ENCODE measurements around the gene ITGA4. TPM values are rescaled to one million over a fixed set of nuclear protein-coding genes. Genes with fewer than 3 reads are reported as not detected.

ITGA4 gene
- polyA plus RNA-seq, 1 donor (not counting 4 experiments of a cell fraction or from before 2014, with no cell fraction given): 4.7 TPM

DNA sequence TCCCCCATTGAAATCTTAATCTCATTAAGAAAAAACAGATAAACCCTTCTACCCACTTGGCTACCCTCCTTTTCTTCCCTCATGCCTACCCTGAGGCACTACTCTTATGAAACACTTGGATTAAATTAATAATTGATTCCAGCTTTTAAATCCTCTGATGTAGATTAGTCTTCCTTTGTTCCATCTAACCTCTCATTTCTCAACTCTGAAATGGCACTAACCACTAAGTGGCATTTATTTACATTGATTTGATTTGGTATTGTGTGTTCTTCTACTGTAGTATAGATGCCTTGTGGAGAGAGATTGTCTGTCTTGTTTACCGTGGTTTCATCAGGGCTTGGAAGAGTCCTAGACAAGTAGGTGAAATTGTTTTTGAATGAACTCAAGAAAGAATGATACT is 26.7 kb downstream of the ITGA4 start:
- Histone ChIP-seq H3K4me1 (ENCODE audit: control insufficient read depth, extremely low read depth, insufficient read depth, low read length) (no peaks in the 10 kb centered on the region), H3K36me3 (ENCODE audit: control insufficient read depth in 2 of 2, extremely low read depth in 1 of 2, insufficient read depth in 2 of 2, low read length in 2 of 2) (no peaks in the 10 kb centered on the region), H3K79me2 (ENCODE audit: control insufficient read depth, insufficient read depth, low read length) (no peaks in the 10 kb centered on the region), H3K27ac (ENCODE audit: control insufficient read depth, insufficient read depth, low read length) (no peak overlapping the region), H4K20me1 (ENCODE audit: control insufficient read depth, extremely low read depth, insufficient read depth, low read length) (no peaks in the 10 kb centered on the region), H2AFZ (ENCODE audit: control insufficient read depth, low read length) (no peak overlapping the region), H3K27me3 (ENCODE audit: control insufficient read depth, extremely low read depth, insufficient read depth, low read length) (no peaks in the 10 kb centered on the region), H3K4me3 (ENCODE audit: control insufficient read depth in 2 of 3, extremely low read depth in 1 of 3, insufficient read depth in 2 of 3, low read depth in 1 of 3, low read length in 3 of 3) (no peak overlapping the region), H3K4me2 (ENCODE audit: control insufficient read depth, extremely low read depth, insufficient read depth, low read depth, low read length) (no peak overlapping the region), H3K9me3 (ENCODE audit: control insufficient read depth, low read depth, low read length) (no peaks in the 10 kb centered on the region), H3K9me1 (ENCODE audit: control insufficient read depth, extremely low read depth, insufficient read depth, low read length) (no peaks in the 10 kb centered on the region), H3K9ac (ENCODE audit: control insufficient read depth, extremely low read depth, insufficient read depth, low read length) (no peak overlapping the region)
- TF ChIP-seq, protein P1, sequence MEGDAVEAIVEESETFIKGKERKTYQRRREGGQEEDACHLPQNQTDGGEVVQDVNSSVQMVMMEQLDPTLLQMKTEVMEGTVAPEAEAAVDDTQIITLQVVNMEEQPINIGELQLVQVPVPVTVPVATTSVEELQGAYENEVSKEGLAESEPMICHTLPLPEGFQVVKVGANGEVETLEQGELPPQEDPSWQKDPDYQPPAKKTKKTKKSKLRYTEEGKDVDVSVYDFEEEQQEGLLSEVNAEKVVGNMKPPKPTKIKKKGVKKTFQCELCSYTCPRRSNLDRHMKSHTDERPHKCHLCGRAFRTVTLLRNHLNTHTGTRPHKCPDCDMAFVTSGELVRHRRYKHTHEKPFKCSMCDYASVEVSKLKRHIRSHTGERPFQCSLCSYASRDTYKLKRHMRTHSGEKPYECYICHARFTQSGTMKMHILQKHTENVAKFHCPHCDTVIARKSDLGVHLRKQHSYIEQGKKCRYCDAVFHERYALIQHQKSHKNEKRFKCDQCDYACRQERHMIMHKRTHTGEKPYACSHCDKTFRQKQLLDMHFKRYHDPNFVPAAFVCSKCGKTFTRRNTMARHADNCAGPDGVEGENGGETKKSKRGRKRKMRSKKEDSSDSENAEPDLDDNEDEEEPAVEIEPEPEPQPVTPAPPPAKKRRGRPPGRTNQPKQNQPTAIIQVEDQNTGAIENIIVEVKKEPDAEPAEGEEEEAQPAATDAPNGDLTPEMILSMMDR (optimal IDR thresholded peaks at IDR 0.05 in 1 of 3, IDR thresholded peaks at IDR 0.05 in 1 of 3, conservative IDR thresholded peaks at IDR 0.05 in 1 of 3; ENCODE audit: extremely low read depth in 1 of 3, insufficient read depth in 2 of 3, low read length in 3 of 3): no peak
- no peak for TF ChIP-seq EZH2 (IDR thresholded peaks at IDR 0.05; ENCODE audit: low read length)
- DNase-seq (ENCODE audit: low read depth, low spot score): no peak
- FAIRE-seq: no peak
- dilution Hi-C loops (cut with MboI; ENCODE audit: extremely low pct_ligation_motif_present, low sequenced_read_pairs): no loop called here

DNA sequence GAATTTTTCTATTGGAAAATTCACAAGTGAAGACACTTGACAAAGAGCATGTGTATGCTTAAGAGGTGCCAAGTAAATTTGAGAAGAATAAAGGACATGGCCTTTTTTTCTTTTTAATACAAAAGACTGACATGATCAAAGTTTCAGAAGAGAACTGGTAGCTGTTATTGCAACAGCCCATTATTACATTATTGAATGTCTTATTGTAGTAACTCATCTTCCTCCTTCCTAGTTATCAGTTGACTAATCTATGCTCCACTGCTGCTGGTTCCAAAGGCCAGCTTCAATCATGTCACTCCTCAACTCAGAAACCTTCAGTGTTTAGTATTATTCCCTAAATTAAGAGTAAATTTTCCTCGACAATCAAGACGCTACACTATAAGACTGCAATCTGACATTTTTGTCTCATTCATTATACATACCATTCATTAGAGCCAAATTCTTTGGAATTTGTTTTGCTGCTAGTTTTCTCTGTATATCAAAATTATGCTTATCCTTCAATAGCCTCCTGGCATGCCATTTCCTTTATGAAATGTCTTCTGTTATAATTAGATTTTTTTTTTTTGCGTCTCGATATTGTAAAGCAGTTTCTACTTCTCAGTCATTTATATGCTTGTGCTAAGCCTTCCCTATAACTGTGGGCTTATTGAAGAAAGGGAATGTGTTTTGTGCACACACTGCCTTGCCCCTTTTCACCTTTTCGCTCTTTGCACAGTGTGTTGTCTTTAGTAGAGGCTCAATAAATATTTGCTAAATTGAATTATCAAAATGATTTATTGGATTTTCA is 27.9 kb downstream of the ITGA4 start:
- FAIRE-seq: no peak

More for the DNA sequence above, 27.9 kb downstream of the ITGA4 start:
- H3K36me3 ChIP-seq (ENCODE audit: control insufficient read depth in 2 of 2, extremely low read depth in 1 of 2, insufficient read depth in 2 of 2, low read length in 2 of 2): no peaks in the 10 kb centered on the region
- no peaks in the 10 kb centered on the region for H3K79me2 ChIP-seq (ENCODE audit: control insufficient read depth, insufficient read depth, low read length)
- H2AFZ ChIP-seq (ENCODE audit: control insufficient read depth, low read length): no peak overlapping the region
- TF ChIP-seq, protein P1 (optimal IDR thresholded peaks at IDR 0.05 in 1 of 3, IDR thresholded peaks at IDR 0.05 in 1 of 3, conservative IDR thresholded peaks at IDR 0.05 in 1 of 3; ENCODE audit: extremely low read depth in 1 of 3, insufficient read depth in 2 of 3, low read length in 3 of 3): no peak
- TF ChIP-seq EZH2 (IDR thresholded peaks at IDR 0.05; ENCODE audit: low read length): no peak
- H3K9ac ChIP-seq (ENCODE audit: control insufficient read depth, extremely low read depth, insufficient read depth, low read length): no peak overlapping the region
- no peaks in the 10 kb centered on the region for H3K4me1 ChIP-seq (ENCODE audit: control insufficient read depth, extremely low read depth, insufficient read depth, low read length)
- H3K27me3 ChIP-seq (ENCODE audit: control insufficient read depth, extremely low read depth, insufficient read depth, low read length): no peaks in the 10 kb centered on the region
- no peaks in the 10 kb centered on the region for H3K9me3 ChIP-seq (ENCODE audit: control insufficient read depth, low read depth, low read length)
- H4K20me1 ChIP-seq (ENCODE audit: control insufficient read depth, extremely low read depth, insufficient read depth, low read length): no peaks in the 10 kb centered on the region
- no peaks in the 10 kb centered on the region for H3K9me1 ChIP-seq (ENCODE audit: control insufficient read depth, extremely low read depth, insufficient read depth, low read length)
- no peak for DNase-seq (ENCODE audit: low read depth, low spot score)
- dilution Hi-C loops (cut with MboI; ENCODE audit: extremely low pct_ligation_motif_present, low sequenced_read_pairs): no loop called here
- H3K4me3 ChIP-seq (ENCODE audit: control insufficient read depth in 2 of 3, extremely low read depth in 1 of 3, insufficient read depth in 2 of 3, low read depth in 1 of 3, low read length in 3 of 3): no peak overlapping the region
- no peak overlapping the region for H3K4me2 ChIP-seq (ENCODE audit: control insufficient read depth, extremely low read depth, insufficient read depth, low read depth, low read length)
- no peak overlapping the region for H3K27ac ChIP-seq (ENCODE audit: control insufficient read depth, insufficient read depth, low read length)

Measured in keratinocyte (primary cell).